HK-2 (cell line): ENCODE measurements around the gene NXPH1.
A peak's percentile ranks its signal among the peaks of the same experiment; 100 is the strongest.

Experiments
- DNase-seq: peaks from one replicate; pipeline ENCODE4 v3.0.0-alpha.2; 2018; ENCODE audit not compliant: unreplicated experiment

The NXPH1 gene

GRCh38 chr7:8597565-8597964 lies 164.2 kb downstream of the NXPH1 start:
- DNase-seq: no peak

GRCh38 chr7:8601121-8601520 lies 167.7 kb downstream of the NXPH1 start:
- DNase-seq: no peak

GRCh38 chr7:8605221-8605620 lies 171.8 kb downstream of the NXPH1 start:
- DNase-seq: no peak

- DNase-seq: no peak
These were observed 179.2 kb downstream of the NXPH1 start for GRCh38 chr7:8612584-8612983.

DNA sequence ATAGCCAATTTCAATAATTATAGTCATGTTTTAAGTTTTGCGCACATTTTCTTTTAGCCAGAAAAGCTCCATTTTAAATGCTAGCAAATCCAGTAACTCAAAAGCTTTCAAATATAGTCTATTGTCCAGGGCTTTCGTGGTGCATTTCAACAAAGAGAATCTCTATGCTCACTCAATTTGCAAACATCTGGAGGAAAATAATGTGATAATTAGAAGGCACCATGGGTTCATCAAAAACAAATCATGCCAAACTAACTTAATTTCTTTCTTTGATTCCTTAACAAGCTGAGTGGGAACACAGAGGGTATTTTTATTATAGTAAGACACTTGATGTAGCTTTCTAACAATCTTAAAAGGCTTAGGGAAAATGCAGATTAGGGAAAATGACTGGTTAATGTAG lies 179.8 kb downstream of the NXPH1 start:
- no peak for DNase-seq

- DNase-seq: no peak
These were observed 181.6 kb downstream of the NXPH1 start for GRCh38 chr7:8615019-8615418.

DNA sequence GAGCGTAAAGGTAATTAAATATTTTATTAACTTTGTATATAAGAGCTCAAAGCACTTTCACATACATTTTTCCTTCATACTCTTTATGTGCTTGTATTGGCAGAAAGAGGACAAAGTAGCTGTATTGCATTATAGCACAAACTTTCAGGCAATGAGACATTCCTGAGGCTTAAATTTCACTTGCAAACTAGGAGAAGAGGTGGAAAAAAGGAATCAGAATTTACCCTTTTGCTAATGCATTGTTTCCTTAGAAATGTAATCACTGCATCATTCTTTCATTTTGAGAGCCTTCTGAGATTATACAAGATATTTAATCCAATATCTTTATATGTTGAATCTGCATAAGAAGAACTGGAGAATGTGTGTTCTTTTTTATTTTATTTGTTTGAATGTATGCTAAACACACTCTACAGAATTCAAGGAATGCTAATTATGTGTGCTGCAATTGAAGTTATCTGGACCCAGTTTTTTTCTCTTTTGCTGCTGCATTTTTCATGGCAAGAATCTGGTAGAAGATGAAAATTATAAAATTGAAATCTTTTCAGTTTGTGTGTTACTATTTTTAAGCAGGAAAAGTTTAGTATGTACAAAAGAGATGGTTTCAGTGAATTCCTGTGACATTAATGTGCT lies 185.1 kb downstream of the NXPH1 start:
- DNase-seq: no peak

DNA sequence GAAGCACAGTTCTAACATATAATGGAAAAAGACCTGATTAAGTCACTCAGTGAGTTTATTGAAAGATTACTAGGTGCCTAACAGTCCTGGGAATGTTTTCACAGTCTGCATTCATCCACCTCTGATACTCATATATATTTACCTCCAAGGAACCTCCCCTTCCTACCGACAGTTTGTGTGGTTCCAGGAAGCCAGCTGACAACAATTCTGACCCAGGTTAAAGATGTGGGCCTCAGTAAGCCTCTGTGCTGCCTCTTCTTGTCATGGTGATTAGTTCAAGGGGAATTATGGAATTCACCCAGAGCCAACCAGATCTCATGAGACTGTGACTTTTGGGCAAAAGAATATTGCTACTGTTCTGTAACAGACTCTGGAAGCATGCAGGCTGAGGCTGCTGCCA lies 186.8 kb downstream of the NXPH1 start:
- DNase-seq: no peak

DNA sequence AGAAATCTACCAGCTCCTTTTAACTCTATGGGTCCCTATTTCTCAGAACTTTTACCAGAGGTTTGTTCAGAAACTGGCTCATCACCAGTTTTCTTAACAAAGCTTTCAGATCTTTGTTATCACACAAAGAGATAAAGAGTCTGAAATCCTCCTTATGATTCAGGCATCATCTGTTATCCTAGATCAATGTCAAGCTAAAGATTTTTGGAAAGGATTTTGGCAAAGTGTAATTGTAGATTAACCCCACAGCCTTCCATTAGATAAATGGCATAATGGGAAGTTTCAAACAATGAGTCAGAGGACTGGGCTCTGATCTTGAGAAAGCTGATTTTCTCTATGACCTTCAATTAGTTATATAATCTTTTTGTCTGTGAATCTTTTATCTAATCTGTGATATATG lies 192.2 kb downstream of the NXPH1 start:
- no peak for DNase-seq

- DNase-seq: no peak
These were observed 193.9 kb downstream of the NXPH1 start for GRCh38 chr7:8627325-8627724.

- DNase-seq: no peak
These were observed 195.2 kb downstream of the NXPH1 start for GRCh38 chr7:8628656-8629055.

- no peak for DNase-seq
These were observed 196.1 kb downstream of the NXPH1 start for GRCh38 chr7:8629504-8629903.

DNA sequence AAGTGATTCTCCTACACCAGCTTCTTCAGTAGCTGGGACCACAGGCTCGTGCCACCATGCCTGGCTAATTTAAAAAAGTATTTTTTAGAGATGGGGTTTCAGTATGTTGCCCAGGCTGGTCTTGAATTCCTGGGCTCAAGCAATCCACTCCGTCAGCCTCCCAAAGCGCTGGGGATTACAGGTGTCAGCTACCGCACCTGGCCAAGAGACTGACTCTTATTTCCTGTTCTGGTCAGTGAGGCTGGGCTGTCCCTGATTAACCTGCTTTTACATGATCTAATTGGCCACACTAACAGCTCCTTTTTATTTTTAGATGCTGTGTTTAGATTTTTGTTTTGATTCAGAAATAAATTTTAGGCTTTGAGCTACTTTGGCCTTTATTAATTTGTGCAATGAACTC lies 203.9 kb downstream of the NXPH1 start:
- no peak for DNase-seq

DNA sequence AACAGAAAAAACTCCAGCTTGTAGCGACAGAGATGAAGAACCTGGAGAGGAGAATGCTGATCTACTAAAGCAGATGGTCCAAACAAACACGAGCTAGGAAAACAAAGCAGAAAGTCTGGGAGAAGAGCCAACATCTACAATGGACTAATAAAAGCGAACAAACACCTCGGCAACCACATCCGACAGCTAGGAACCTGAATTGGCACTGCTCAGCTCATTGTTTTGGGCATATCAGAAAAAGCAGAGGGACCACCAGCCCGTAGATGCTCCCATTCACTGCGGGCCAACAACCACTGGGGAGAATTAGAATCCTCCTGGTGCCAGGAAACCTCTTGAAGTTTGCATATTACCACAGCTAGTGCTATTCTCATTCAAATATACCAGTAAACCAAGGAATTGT lies 204.7 kb downstream of the NXPH1 start:
- DNase-seq: no peak

DNA sequence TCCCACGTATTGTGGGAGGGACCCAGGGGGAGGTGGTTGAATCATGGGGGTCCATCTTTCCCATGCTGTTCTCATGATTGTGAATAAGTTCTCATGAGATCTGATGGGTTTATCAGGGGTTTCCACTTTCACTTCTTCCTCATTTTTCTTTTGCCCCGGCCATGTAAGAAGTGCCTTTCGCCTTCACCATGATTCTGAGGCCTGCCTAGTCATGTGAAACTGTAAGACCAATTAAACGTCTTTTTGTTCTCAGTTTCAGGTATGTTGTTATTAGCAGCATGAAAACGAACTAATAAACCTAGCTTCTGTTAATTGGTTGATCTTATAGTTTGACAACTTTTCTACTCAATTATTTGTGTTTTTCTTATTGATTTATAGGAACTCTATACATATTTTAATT lies 206.3 kb downstream of the NXPH1 start:
- no peak for DNase-seq

DNA sequence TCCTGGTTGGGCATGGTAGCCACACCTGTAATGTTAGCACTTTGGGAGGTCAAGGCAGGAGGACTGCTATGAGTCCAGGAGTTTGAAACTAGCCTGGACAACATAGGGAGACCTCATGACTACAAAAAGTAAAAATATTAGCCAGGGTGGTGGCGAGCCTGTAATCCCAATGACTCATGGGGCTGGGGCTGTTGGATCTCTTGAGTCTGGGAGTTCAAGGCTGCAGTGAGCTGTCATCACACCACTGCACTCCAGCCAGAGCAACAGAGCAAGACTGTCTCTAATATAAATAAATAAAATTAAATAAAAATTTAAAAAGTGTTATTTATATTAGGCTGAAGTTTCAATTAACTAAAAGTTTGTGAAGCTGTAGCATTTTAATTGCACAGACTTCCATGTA lies 207.3 kb downstream of the NXPH1 start:
- DNase-seq: no peak

- DNase-seq: no peak
These were observed 235.5 kb downstream of the NXPH1 start for GRCh38 chr7:8668627-8669500.

- DNase-seq: no peak
These were observed 236.1 kb downstream of the NXPH1 start for GRCh38 chr7:8669501-8669851.

- DNase-seq: no peak
These were observed 251.0 kb downstream of the NXPH1 start for GRCh38 chr7:8684426-8684825.

DNA sequence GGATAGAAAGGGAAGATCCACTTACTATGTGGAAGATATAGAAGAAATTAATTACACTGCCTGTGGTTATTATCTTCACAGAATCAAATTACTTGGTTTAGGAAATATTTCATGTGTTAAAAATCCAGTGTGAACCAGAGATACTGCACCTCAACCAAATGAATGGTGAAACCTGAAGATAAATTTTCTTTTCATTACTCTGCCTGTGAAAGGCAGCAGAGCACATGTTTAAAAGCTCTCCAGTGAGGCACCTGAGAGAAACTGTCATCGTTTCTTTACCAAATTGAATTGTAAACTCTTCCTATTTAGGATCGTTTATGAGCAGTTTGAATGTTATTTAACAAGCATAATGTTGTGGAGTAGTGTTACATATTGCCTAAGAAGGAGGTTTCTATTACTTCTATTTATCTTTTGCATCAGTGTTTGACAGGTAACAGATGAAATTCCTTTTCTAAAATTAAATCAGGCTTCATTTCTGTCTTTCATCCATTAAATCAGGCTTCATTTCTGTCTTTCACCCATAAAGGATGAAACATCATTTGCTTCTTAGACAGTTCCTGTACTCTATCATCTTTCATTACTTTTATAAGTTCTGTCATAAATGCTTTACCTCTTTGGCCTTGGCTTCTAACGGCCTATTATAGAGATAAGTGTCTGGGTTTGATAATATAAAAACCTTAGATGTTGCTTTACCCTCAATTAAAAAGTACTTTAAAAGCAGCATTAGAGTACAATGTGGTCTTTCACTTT lies 266.6 kb downstream of the NXPH1 start:
- no peak for DNase-seq

GRCh38 chr7:8702807-8703206 lies 269.4 kb downstream of the NXPH1 start:
- no peak for DNase-seq

DNA sequence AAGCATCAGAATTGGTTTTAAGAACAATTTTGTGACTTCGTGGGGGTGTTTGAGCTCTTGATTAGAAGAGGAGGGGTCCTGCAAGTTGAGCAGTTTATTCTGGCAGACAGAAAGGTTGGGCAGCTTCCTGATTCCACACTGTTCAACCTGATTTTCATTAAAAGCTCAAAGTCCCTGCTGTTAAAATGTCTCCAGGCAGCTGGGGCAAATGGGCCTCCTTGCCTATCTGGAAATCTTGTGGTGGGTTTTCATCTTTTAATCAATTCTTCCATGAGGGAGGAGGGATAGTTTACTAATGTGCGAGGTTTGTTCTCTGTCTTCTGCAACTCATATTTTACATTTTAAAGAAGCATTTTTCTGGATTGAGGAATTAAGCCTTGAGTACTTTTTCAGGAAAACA lies 276.7 kb downstream of the NXPH1 start:
- DNase-seq: no peak

DNA sequence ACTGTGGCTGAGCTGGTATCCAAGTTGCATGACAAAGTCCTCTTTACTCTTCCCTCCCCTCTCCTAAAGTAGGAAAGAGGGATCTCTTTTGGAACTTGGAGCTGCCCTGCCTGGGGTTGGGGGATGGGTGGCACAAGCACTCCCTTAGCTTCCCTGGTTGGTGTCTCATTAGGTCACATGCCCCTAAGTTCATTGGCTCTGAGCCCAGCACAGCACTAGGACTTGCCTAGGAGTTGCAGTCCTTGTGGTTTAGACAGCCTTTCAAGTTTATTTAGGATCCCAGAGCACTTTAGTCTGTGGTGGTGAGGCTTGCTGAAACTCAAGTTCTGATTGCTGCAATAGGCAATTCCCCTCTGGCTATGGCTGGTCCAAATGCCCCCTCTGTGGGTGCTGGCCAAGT lies 281.4 kb downstream of the NXPH1 start:
- peak; percentile 6 for DNase-seq
